HFFc6 (cell line): Measurements from ENCODE around the gene ENTREP1. TPM values are rescaled to one million over a fixed set of nuclear protein-coding genes. Genes with fewer than 3 reads are reported as not detected.
"Not testable (repeated sequence)": the region's sequence is repeated elsewhere in the genome, so short reads cannot be mapped to it uniquely, and the experiment has no call there.

Experiments used
- DNase-seq: peaks from one replicate; pipeline ENCODE4 v3.0.0-alpha.2; 2018
- H3K27ac Mint-ChIP-seq: 2 replicates; pipeline ENCODE4 v1.8.0; 2020; ENCODE audit warnings: mild to moderate bottlenecking, mixed read lengths
- H3K27me3 Mint-ChIP-seq: 2 replicates; pipeline ENCODE4 v1.8.0; 2021; ENCODE audit warnings: mild to moderate bottlenecking, moderate library complexity, mixed read lengths; ENCODE audit not compliant: insufficient read depth
- H3K36me3 Mint-ChIP-seq: 2 replicates; pipeline ENCODE4 v1.8.0; 2021; ENCODE audit warnings: low read depth, mixed read lengths
- H3K4me1 Mint-ChIP-seq: 2 replicates; pipeline ENCODE4 v1.8.0; 2020; ENCODE audit warnings: low read depth, mixed read lengths
- H3K4me3 Mint-ChIP-seq: 2 replicates; pipeline ENCODE4 v1.8.0; 2020; ENCODE audit warnings: mild to moderate bottlenecking, moderate library complexity, mixed read lengths
- H3K9me3 Mint-ChIP-seq: 2 replicates; pipeline ENCODE4 v1.8.0; 2020; ENCODE audit warnings: mild to moderate bottlenecking, mixed read lengths
- CTCF ChIP-seq: fragments of 200-600 bp; sonication (generic); IDR thresholded peaks from 2 replicates; pipeline ENCODE4 v1.5.0; 2021; ENCODE audit warnings: antibody characterized with exemption, mild to moderate bottlenecking
- total RNA-seq, 6 experiments: library from RNA; stranded (reverse); fragmentation: NEBNext Ultra II Directional; extraction: Animal tissue kit (Norgen Biotek cat#: 25700); gene quantifications; 2 replicates in 1 of 6; 3 replicates in 5 of 6; pipeline ENCODE4 v1.2.3, GENCODE V29; 2021

The ENTREP1 gene
- total RNA-seq, 6 experiments from 2014 or later: 0.09 TPM; not detected in 5

GRCh38 chr9:69299826-69300225 lies 25.2 kb upstream of the ENTREP1 start:
- DNase-seq: no peak
- H3K27ac Mint-ChIP-seq: no peak overlapping the region
- peaks cover 13% of the 10 kb centered on the region for H3K27me3 Mint-ChIP-seq
- H3K9me3 Mint-ChIP-seq: no peaks in the 10 kb centered on the region
- no peak overlapping the region for H3K4me3 Mint-ChIP-seq
- no peaks in the 10 kb centered on the region; the same call in 1 of the 2 replicates for H3K4me1 Mint-ChIP-seq
- no peak for TF ChIP-seq CTCF
- H3K36me3 Mint-ChIP-seq: no peaks in the 10 kb centered on the region

GRCh38 chr9:69303331-69303730 lies 21.7 kb upstream of the ENTREP1 start:
- DNase-seq: no peak
- Mint-ChIP-seq H3K4me3 (no peak overlapping the region), H3K4me1 (peaks cover 7% of the 10 kb centered on the region; the same call in 1 of the 2 replicates), H3K36me3 (no peaks in the 10 kb centered on the region), H3K9me3 (no peaks in the 10 kb centered on the region), H3K27me3 (peaks cover 5% of the 10 kb centered on the region), H3K27ac (no peak overlapping the region)
- TF ChIP-seq CTCF: no peak

GRCh38 chr9:69306895-69307445 lies 18.0 kb upstream of the ENTREP1 start:
- peaks cover 11% of the 10 kb centered on the region for H3K27me3 Mint-ChIP-seq
- H3K9me3 Mint-ChIP-seq, H3K4me1 Mint-ChIP-seq, DNase-seq, H3K36me3 Mint-ChIP-seq, H3K4me3 Mint-ChIP-seq, H3K27ac Mint-ChIP-seq: not testable (repeated sequence)

- peak; percentile 55 for DNase-seq
- peaks cover 8% of the 10 kb centered on the region; the same call in 1 of the 2 replicates for H3K4me1 Mint-ChIP-seq
- H3K27me3 Mint-ChIP-seq: peaks cover 8% of the 10 kb centered on the region
- peak; percentile 46 for TF ChIP-seq CTCF
- H3K36me3 Mint-ChIP-seq: peaks cover 5% of the 10 kb centered on the region; the same call in 1 of the 2 replicates
- no peak overlapping the region for H3K4me3 Mint-ChIP-seq
- no peak overlapping the region for H3K27ac Mint-ChIP-seq
- H3K9me3 Mint-ChIP-seq: peaks cover 8% of the 10 kb centered on the region
These were observed 17.4 kb upstream of the ENTREP1 start for GRCh38 chr9:69307446-69308205.

GRCh38 chr9:69308206-69308931 lies 16.6 kb upstream of the ENTREP1 start:
- no peak for DNase-seq
- Mint-ChIP-seq H3K4me3 (no peak overlapping the region), H3K27ac (no peak overlapping the region), H3K4me1 (peaks cover 8% of the 10 kb centered on the region; the same call in 1 of the 2 replicates), H3K9me3 (peaks cover 15% of the 10 kb centered on the region), H3K27me3 (peaks cover 8% of the 10 kb centered on the region), H3K36me3 (peaks cover 6% of the 10 kb centered on the region)
- no peak for TF ChIP-seq CTCF
